ENCODE measurements around the gene MACROD1. TPM values are rescaled to one million over a fixed set of nuclear protein-coding genes. Genes with fewer than 3 reads are reported as not detected.

MACROD1 gene
- total RNA-seq, 1 donor from 2014 or later, result 29.6 TPM

DNA sequence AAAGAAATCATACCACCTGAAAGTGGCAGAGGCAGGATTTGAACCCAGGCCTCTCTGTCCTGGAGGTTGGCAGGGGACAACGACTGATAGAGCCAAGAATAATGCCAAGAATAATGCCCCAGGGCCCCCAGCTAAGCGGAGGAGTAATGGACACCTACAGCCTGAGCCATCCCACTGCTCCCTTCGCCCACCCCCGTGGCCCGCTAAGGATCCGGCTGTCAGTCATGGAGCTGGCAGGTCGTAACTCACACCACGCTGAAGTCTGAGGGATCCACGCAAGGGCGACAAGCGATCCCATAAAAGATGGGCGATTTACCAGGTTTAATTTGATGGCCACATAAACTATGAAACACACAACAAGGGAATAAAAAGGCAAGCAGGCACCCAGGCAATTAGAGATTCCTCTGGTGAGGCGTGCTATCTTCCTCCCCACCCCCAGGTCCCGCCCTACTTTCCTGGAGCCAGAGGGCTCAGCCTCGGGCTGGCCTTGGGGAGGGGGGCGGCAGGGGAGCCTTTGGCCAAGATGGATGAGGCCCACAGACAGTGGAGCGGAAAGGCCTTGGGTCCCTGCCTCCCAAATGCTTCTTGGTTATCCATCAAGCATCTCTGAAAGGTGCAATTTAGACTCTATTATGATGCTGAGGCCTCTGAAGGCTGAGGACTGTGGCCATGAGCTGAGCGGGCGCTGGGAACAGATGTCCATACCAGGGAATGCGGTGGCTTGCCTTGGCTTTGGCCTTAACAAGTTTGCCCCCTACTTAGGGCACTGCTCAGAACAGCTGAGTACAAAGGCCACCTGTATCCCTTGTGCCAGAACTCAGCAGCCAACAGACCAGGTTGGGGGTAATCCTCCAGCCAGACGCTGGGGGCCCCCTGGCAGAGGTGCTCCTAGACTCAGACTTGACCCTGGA is 55.2 kb downstream of the MACROD1 start:
- H3K27me3 Mint-ChIP-seq (ENCODE audit: unreplicated experiment), result no peaks in the 10 kb centered on the region
- DNase-seq (ENCODE audit: extremely low spot score, unreplicated experiment), result no peak
- H3K4me1 Mint-ChIP-seq (ENCODE audit: unreplicated experiment), result no peaks in the 10 kb centered on the region
- no peak overlapping the region for H3K4me3 Mint-ChIP-seq (ENCODE audit: unreplicated experiment)
- no peak overlapping the region for H3K27ac Mint-ChIP-seq (ENCODE audit: unreplicated experiment)
- H3K36me3 Mint-ChIP-seq (ENCODE audit: unreplicated experiment), result no peaks in the 10 kb centered on the region
- TF ChIP-seq, protein P1, sequence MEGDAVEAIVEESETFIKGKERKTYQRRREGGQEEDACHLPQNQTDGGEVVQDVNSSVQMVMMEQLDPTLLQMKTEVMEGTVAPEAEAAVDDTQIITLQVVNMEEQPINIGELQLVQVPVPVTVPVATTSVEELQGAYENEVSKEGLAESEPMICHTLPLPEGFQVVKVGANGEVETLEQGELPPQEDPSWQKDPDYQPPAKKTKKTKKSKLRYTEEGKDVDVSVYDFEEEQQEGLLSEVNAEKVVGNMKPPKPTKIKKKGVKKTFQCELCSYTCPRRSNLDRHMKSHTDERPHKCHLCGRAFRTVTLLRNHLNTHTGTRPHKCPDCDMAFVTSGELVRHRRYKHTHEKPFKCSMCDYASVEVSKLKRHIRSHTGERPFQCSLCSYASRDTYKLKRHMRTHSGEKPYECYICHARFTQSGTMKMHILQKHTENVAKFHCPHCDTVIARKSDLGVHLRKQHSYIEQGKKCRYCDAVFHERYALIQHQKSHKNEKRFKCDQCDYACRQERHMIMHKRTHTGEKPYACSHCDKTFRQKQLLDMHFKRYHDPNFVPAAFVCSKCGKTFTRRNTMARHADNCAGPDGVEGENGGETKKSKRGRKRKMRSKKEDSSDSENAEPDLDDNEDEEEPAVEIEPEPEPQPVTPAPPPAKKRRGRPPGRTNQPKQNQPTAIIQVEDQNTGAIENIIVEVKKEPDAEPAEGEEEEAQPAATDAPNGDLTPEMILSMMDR (IDR thresholded peaks at IDR 0.05), result no peak
- no peaks in the 10 kb centered on the region for H3K9me3 Mint-ChIP-seq (ENCODE audit: unreplicated experiment)

- Mint-ChIP-seq H3K9me3 (ENCODE audit: unreplicated experiment) (no peaks in the 10 kb centered on the region), H3K4me1 (ENCODE audit: unreplicated experiment) (no peaks in the 10 kb centered on the region), H3K27me3 (ENCODE audit: unreplicated experiment) (no peaks in the 10 kb centered on the region), H3K27ac (ENCODE audit: unreplicated experiment) (no peak overlapping the region), H3K36me3 (ENCODE audit: unreplicated experiment) (no peaks in the 10 kb centered on the region), H3K4me3 (ENCODE audit: unreplicated experiment) (no peak overlapping the region)
- TF ChIP-seq, protein P1 (IDR thresholded peaks at IDR 0.05), result no peak
- DNase-seq (ENCODE audit: extremely low spot score, unreplicated experiment), result no peak
Observed at GRCh38 chr11:64109332-64109731, 56.6 kb downstream of the MACROD1 start.

GRCh38 chr11:64107303-64107702 is 58.6 kb downstream of the MACROD1 start:
- Mint-ChIP-seq H3K27ac (ENCODE audit: unreplicated experiment) (no peak overlapping the region), H3K36me3 (ENCODE audit: unreplicated experiment) (no peaks in the 10 kb centered on the region), H3K4me1 (ENCODE audit: unreplicated experiment) (no peaks in the 10 kb centered on the region), H3K9me3 (ENCODE audit: unreplicated experiment) (no peaks in the 10 kb centered on the region), H3K27me3 (ENCODE audit: unreplicated experiment) (no peaks in the 10 kb centered on the region), H3K4me3 (ENCODE audit: unreplicated experiment) (no peak overlapping the region)
- no peak for DNase-seq (ENCODE audit: extremely low spot score, unreplicated experiment)
- TF ChIP-seq, protein P1 (IDR thresholded peaks at IDR 0.05), result no peak

DNA sequence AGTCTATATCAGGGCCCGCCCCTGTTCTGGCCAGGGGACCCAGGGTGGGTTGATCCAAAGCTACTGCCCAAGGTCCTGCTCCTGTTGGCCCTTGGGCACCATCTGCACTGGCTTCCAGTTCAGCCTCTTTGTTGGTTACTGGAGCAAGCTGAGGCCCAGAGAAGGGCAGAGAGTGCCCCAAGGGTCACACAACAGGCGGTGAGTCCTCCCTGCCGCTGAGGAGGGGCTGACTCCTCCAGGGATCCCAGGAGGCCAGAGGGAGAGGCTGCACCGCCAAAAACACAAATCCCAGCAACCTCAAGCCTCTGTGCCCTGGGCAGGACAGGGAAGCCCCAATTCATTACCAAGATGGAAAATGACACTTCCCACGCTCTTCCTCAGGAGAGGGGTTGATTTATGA is 61.3 kb downstream of the MACROD1 start:
- Mint-ChIP-seq H3K9me3 (ENCODE audit: unreplicated experiment) (no peaks in the 10 kb centered on the region), H3K36me3 (ENCODE audit: unreplicated experiment) (no peaks in the 10 kb centered on the region), H3K4me1 (ENCODE audit: unreplicated experiment) (peaks cover 5% of the 10 kb centered on the region), H3K27ac (ENCODE audit: unreplicated experiment) (no peak overlapping the region), H3K4me3 (ENCODE audit: unreplicated experiment) (no peak overlapping the region), H3K27me3 (ENCODE audit: unreplicated experiment) (no peaks in the 10 kb centered on the region)
- no peak for DNase-seq (ENCODE audit: extremely low spot score, unreplicated experiment)
- TF ChIP-seq, protein P1 (IDR thresholded peaks at IDR 0.05), result no peak

- H3K4me3 Mint-ChIP-seq (ENCODE audit: unreplicated experiment), result no peak overlapping the region
- DNase-seq (ENCODE audit: extremely low spot score, unreplicated experiment), result no peak
- TF ChIP-seq, protein P1 (IDR thresholded peaks at IDR 0.05), result no peak
- no peaks in the 10 kb centered on the region for H3K36me3 Mint-ChIP-seq (ENCODE audit: unreplicated experiment)
- no peaks in the 10 kb centered on the region for H3K27me3 Mint-ChIP-seq (ENCODE audit: unreplicated experiment)
- no peak overlapping the region for H3K27ac Mint-ChIP-seq (ENCODE audit: unreplicated experiment)
- no peaks in the 10 kb centered on the region for H3K9me3 Mint-ChIP-seq (ENCODE audit: unreplicated experiment)
- H3K4me1 Mint-ChIP-seq (ENCODE audit: unreplicated experiment), result peaks cover 5% of the 10 kb centered on the region
Observed at GRCh38 chr11:64103277-64103985, 62.5 kb downstream of the MACROD1 start.

Measured in osteocyte (in vitro differentiated cells).